ENCODE results near the gene HSPB8.

DNA sequence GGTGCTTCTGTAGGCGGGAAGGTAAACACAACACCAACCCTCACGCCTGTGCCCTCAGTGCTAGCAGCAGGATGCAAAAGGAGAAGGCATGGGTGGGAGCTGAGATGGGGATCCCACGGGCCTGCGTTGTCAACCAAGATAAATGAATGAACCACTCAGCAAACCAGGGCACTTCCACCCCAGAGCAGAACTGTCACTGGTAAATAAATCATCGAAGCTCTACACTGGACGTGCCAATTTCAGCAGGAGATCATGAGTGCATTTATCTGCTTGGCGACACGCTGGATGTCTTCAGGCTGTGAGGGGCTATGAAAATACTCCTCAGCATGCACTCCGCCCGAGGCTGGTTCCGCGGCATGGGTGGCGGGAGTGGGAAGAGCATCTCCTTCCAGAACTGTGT lies 33.2 kb downstream of the HSPB8 start:
- TF ChIP-seq POLR2A (IDR thresholded peaks at IDR 0.05): no peak
- TF ChIP-seq, protein P1, sequence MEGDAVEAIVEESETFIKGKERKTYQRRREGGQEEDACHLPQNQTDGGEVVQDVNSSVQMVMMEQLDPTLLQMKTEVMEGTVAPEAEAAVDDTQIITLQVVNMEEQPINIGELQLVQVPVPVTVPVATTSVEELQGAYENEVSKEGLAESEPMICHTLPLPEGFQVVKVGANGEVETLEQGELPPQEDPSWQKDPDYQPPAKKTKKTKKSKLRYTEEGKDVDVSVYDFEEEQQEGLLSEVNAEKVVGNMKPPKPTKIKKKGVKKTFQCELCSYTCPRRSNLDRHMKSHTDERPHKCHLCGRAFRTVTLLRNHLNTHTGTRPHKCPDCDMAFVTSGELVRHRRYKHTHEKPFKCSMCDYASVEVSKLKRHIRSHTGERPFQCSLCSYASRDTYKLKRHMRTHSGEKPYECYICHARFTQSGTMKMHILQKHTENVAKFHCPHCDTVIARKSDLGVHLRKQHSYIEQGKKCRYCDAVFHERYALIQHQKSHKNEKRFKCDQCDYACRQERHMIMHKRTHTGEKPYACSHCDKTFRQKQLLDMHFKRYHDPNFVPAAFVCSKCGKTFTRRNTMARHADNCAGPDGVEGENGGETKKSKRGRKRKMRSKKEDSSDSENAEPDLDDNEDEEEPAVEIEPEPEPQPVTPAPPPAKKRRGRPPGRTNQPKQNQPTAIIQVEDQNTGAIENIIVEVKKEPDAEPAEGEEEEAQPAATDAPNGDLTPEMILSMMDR (IDR thresholded peaks at IDR 0.05): no peak
